HG03159 (cell line): ENCODE measurements around the gene C10orf95.
"Not testable (repeated sequence)": the region's sequence is repeated elsewhere in the genome, so short reads cannot be mapped to it uniquely, and the experiment has no call there.

Source experiments
- ATAC-seq: cut with Tn5 transposase; IDR thresholded peaks from one replicate; pipeline ENCODE4 v1.9.1; 2021; ENCODE audit warnings: mild to moderate bottlenecking, moderate library complexity; ENCODE audit not compliant: unreplicated experiment

C10orf95 gene

DNA sequence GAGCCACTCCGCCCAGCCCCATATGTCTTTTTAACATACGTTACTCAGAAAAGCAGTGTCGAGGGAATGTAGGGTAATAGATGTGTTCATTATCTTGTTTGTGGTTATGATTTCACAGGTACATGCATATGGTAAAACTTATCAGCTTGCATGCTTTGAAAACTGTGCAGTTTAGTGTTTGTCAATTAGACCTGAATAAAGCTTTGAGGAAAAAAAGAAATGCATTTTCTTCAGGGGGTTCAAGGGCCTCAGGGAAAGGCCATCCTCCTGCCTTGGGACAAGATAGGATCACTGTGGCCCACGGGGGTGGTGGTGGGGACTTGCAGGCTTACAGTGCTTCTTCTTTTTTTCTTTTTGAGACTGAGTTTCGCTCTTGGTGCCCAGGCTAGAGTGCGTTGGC, 16.0 kb upstream of the C10orf95 start:
- ATAC-seq = no peak

- ATAC-seq = no peak
These were observed 14.1 kb upstream of the C10orf95 start for GRCh38 chr10:102465466-102465865.

- no peak for ATAC-seq
These were observed 12.6 kb upstream of the C10orf95 start for GRCh38 chr10:102463983-102464382.

GRCh38 chr10:102462512-102463054, 11.2 kb upstream of the C10orf95 start:
- no peak for ATAC-seq

- ATAC-seq = peak; percentile 77
These were observed 10.1 kb upstream of the C10orf95 start for GRCh38 chr10:102461187-102462054.

DNA sequence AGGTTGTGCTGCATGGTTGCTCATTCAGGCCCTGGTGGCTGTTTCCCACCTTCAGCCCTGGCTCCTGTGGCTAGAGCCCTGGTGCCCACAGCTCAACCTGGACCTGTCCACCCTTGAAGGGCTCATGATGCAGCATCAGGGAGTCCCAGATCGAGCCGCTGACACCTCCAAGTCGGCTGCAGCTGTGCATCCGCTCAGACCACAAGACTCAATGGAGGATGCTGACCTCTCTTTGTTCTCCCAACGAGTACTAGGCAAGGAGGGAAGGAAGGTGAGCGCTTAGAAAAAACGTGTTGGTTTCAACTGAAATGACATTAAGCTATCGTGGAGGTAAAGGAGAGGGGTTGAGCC, 9.5 kb upstream of the C10orf95 start:
- ATAC-seq = peak; percentile 22

GRCh38 chr10:102458656-102459055, 7.3 kb upstream of the C10orf95 start:
- no peak for ATAC-seq

- ATAC-seq = no peak
These were observed 6.3 kb upstream of the C10orf95 start for GRCh38 chr10:102457591-102458150.

- no peak for ATAC-seq
These were observed 4.6 kb upstream of the C10orf95 start for GRCh38 chr10:102455893-102456471.

DNA sequence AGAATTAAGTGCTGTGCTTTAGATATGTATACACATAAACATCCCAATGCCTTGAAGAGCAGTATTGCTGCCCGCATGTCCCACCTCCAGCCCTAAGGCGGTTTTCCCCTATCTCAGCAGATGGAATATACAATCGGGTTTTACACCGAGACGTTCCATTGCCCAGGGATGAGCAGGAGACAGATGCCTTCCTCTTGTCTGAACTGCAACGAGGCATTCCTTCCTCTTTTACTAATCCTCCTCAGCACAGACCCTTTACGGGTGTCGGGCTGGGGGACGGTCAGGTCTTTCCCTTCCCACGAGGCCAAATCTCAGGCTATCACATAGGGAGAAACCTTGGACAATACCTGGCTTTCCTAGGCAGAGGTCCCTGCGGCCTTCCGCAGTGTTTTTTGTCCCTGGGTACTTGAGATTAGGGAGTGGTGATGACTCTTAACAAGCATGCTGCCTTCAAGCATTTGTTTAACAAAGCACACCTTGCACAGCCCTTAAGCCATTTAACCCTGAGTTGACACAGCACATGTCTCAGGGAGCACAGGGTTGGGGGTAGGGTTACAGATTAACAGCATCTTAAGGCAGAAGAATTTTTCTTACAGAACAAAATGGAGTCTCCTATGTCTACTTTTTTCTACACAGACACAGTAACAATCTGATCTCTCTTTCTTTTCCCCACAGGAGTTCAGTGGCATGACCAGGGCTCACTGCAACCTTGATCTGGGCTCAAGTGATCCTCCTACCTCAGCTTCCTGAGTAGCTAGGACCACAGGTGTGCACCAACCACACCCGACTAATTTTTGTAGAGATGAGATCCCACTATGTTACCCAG, 3.5 kb upstream of the C10orf95 start:
- not testable (repeated sequence) for ATAC-seq

DNA sequence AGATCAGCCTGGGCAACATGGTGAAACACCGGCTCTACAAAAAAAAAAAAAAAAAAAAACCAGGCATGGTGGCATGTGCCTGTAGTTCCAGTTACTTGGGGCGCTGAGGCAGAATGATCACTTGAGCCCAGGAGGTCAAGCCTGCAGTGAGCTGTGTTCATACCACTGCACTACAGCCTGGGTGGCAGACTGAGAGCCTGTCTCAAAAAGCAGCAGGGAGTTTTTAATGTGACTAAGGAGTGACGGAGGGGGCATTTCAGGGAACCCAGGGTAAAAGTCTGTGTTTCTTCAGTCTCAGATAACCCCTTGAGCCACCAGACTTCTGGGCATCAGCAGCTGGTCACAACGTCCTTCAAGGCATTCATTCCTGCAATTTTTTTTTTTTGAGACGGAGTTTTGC, 2.2 kb upstream of the C10orf95 start:
- no peak for ATAC-seq

- ATAC-seq = no peak
These were observed 1.5 kb upstream of the C10orf95 start for GRCh38 chr10:102452672-102453340.

DNA sequence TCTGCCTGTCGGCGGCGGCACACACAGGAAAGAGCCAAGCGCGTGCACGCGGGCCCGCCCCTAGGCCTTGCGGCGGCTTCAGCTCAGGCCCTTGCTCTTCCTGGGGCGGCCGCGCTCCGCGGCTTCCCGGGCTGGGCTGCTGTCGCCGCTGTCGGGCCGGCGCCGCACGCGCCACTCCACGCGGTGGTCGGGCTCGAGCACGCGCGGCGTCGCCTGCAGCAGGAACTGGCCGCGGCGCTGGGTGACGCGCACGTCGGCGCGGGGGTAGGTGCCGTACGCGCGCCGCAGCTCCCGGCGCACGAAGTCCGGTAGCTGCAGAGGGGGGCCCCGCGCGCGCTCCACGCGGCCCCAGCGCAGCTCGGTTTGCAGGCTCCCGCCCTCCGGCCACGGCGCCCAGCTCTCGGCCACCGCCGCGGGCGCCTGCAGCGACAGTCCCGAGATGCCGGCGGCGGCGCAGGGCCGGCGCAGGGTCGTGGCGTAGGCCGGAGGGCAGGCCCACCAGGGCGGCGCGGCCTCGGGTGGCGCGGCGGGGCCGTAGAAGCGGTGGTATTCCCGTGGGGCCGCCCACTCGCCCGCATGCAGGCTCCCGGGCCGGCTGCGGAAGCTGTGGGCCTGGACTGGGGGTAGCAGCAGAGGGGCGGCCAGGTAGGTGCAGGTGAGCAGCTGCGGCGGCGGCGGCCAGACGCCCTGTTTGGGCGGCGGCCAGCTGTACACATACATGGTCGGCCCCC, 804 bp downstream of the C10orf95 start:
- ATAC-seq = peak; percentile 77

DNA sequence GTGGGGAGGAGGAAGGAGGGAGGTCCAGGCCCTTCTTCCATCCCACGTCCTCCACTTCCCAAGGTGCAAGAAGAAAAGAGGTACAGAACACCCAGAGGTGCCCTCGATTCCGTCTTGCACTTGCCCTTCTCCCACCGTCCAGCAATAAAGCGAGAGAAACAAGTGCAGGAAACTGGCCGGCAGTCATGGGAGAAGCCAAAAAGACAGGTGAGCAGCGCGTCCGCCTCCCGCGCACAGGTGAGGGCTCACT, 1.3 kb downstream of the C10orf95 start:
- ATAC-seq = no peak

DNA sequence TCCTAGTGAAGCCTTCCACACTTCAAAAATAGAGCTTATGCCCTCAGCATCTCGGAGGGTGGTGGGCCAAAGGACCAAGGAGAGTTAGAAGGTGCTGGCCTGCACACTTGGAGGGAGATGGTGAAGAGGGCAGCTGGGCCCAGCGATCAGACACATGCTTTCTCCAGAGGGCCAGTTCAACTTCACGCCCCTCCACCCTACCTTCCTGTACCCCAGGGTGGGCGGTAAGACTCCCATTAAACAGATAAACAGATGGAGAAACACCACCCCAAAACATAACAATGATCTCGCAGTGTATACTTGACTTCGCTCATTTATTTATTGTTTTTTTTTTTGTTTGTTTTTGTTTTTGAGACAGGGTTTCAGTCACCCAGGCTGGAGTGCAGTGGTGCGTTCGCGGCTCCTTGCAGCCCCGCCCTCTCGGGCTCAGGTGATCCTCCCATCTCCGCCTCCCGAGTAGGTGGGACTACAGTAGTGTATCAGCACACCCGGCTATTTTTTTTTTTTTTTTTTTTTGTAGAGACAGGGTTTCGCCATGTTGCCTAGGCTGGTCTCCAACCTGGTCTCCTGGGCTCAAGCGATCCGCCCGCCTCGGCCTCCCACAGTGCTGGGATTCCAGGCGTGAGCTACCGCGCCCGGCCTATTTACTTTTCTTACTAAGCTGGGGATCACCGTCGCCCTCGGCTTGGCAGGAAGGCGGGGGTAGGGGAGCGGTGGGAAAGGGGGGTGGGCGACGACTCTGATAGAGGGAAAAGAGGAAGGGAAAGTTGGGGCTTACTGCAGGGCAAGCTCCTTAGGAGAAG, 1.8 kb downstream of the C10orf95 start:
- ATAC-seq = peak; percentile 51

- no peak for ATAC-seq
These were observed 6.5 kb downstream of the C10orf95 start for GRCh38 chr10:102444851-102445250.

DNA sequence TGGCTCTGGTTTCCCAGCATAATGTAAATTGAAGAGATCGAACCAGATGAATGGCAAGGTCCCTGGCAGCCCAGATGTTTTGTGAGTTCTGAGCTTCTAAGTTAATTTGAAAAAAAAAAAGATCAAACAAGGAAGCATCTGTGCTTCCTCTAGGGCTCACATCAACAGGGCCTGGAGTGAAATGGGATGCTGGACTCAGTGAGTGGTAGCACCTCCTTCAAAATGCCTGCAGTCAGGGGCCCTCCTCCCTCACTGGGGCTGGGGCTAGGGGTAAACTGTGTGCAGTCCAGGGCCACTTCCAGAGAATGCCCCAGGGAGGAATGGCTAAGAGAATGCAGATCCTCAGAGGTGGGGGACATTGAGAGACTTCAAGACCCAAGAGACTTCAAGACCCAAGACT, 13.0 kb downstream of the C10orf95 start:
- no peak for ATAC-seq

- ATAC-seq = no peak
These were observed 13.8 kb downstream of the C10orf95 start for GRCh38 chr10:102437515-102437914.

GRCh38 chr10:102436312-102436711, 15.0 kb downstream of the C10orf95 start:
- no peak for ATAC-seq
